Measurements from ENCODE around the gene SLC43A2. TPM values are rescaled to one million over a fixed set of nuclear protein-coding genes. Genes with fewer than 3 reads are reported as not detected.

SLC43A2 gene
- total and polyA plus RNA-seq, 2 of the 13 experiments (the other 11 are each of a cell fraction or from before 2014, with no cell fraction given), result 7.3 to 20.0 TPM

GRCh38 chr17:1601571-1601970 is 27.1 kb downstream of the SLC43A2 start:
- Histone ChIP-seq H3K9me3 (ENCODE audit: low read length) (peaks cover 7% of the 10 kb centered on the region; the same call in 1 of the 2 replicates), H4K20me1 (ENCODE audit: insufficient read depth, low read length) (no peaks in the 10 kb centered on the region), H3K4me1 (ENCODE audit: insufficient read depth, low read length) (peaks cover 79% of the 10 kb centered on the region), H3K27ac (ENCODE audit: extremely low read length, insufficient read depth, low read length) (no peak overlapping the region), H3K4me2 (ENCODE audit: low read depth, low read length) (no peak overlapping the region), H3K36me3 (replicated peaks in 1 of 2; ENCODE audit: control insufficient read depth in 1 of 2, insufficient read depth in 2 of 2, low read length in 2 of 2) (no peaks in the 10 kb centered on the region), H2AFZ (ENCODE audit: low read length) (no peak overlapping the region), H3K9ac (ENCODE audit: insufficient read depth, low read depth, low read length) (no peak overlapping the region), H3K4me3 (replicated peaks in 1 of 3; ENCODE audit: insufficient read depth in 1 of 3, low read depth in 2 of 3, low read length in 3 of 3) (no peak overlapping the region), H3K27me3 (ENCODE audit: control insufficient read depth in 1 of 2, insufficient read depth in 2 of 2, low read length in 2 of 2) (no peaks in the 10 kb centered on the region), H3K79me2 (ENCODE audit: insufficient read depth, low read length) (no peaks in the 10 kb centered on the region)
- ChIA-PET CTCF (ENCODE audit: low intra/inter-chr PET ratio, low total read pairs) (no interaction called here), POLR2A (no interaction called here)
- no peak for TF ChIP-seq TEAD3 (CRISPR knock-in tag; optimal IDR thresholded peaks at IDR 0.05; ENCODE audit: borderline replicate concordance)
- no peak for TF ChIP-seq TBL1XR1 (IDR thresholded peaks at IDR 0.05; ENCODE audit: borderline replicate concordance, low read length, partially characterized antibody)
- 0 out of 2 replicates have a peak, but pooled peaks have one; percentile 6 for TF ChIP-seq ZNF687 (CRISPR knock-in tag; IDR thresholded peaks at IDR 0.05)
- no peak for TF ChIP-seq CEBPG (CRISPR knock-in tag; IDR thresholded peaks at IDR 0.05)
- no peak for TF ChIP-seq ZSCAN22 (CRISPR knock-in tag; IDR thresholded peaks at IDR 0.05)
- no peak for TF ChIP-seq ZNF34 (CRISPR knock-in tag; IDR thresholded peaks at IDR 0.05; ENCODE audit: borderline replicate concordance)
- TF ChIP-seq ZNF710 (CRISPR knock-in tag; IDR thresholded peaks at IDR 0.05; ENCODE audit: borderline replicate concordance), result no peak
- no peak for ATAC-seq
- no peak for FAIRE-seq
- BruUV-seq (replicated peaks), result no TSS peak
- intact Hi-C loops (cut with micrococcal nuclease; ENCODE audit: unreplicated experiment), result no loop called here
- in situ Hi-C loops (cut with HindIII; ENCODE audit: extremely low pct_ligation_motif_present, low pct_unique_long_range_greater_than_20kb), result no loop called here
- no peak for DNase-seq (ENCODE audit: low spot score)
- 96% methylated on average over 9 of the region's 14 CpGs for WGBS (ENCODE audit: low lambda C conversion rate)

All from HepG2 (cell line).